ENCODE data around the gene GTPBP6.
A peak's percentile ranks its signal among the peaks of the same experiment; 100 is the strongest.
"Not testable (repeated sequence)": the region's sequence is repeated elsewhere in the genome, so short reads cannot be mapped to it uniquely, and the experiment has no call there.

Gene GTPBP6

DNA sequence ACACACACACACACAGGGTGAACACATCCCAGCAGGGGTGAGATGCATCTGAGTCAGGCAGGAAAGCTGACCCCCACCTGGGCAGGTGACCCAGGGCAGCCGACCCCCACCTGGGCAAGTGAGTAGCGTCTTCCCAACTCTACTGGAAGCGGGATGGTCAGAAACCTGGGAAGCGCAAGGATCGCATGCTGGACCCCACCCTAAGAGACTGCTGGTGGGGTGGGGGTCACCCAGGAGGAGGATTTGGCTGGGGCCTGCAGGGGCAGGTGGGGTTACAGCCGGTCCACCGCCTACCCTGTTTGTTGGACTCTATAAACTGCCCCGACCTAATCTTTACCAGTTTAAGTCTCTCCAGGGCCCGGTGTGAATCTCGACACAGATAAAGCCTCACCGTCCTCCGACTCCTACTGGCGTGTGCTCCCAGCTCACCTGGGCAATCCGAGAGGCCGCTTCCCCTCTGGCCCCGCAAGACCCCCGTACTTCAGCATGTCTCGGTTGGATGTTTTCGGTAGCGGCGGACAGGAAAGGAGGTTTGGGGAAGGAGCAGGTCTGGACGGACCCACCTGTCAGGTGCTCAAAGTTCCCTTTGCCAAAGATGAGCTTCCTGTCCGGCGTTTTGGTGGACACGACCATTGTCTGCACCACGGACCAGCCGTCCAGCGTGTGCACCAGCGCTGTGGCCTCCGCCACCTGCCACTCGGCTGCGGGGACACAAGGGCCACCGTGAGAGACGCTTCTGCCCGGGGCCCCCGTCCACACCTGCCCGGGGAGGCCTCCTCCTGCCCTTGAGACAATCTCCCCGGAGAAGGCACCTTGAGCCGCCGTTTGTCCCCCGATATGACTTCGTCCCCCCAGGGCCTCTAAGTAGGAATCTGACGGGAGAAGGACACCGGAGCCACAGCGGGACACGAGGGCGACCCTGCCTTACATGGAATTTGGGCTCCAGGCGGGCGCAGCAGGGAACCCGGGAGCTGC lies 2.0 kb downstream of the GTPBP6 start:
- DNase-seq (ENCODE audit: low read depth in 1 of 2, low spot score in 1 of 2): no peak
- TF ChIP-seq JUND (IDR thresholded peaks at IDR 0.05; ENCODE audit: low read depth): no peak
- in situ Hi-C loops (cut with HindIII; ENCODE audit: low pct_unique_long_range_greater_than_20kb, low sequenced_read_pairs): no loop called here

DNA sequence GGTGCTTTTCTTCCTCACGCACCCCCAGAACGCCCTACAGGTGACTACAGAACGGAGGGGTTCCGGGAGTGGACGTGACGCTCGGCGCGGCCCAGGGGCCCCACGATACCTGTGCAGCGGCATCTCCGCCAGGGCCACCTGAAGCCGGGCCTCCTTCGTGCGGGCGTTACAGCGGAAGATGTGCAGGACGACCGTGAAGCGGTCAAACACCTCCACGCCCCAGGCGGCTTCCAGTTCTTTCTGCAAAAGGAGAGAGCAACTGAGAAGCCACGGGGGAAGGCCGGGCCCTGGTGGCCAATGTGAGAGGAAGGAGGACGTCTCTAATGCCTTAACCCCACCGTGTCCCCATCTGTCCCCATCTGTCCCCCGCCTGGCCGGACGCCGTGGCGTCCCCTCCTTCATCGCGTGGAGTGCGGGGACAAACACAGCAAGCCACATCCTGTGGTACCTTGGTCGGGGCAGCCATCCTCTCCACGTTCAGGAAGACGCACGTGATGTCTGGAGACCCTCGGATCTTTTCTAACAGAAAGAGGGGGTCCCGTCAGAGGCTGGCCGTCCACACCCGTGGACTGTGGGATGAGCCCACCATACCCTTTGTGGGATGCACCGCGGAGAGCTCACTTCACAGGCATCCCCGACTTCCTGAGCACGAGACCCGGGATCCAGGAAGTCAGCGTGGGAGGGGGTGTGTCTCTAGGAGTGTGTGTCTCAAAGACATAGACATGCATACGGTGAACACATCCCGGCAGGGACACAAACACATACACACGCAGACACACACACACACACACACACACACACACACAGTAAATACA lies 3.6 kb downstream of the GTPBP6 start:
- no peak for TF ChIP-seq JUND (IDR thresholded peaks at IDR 0.05; ENCODE audit: low read depth)
- in situ Hi-C loops (cut with HindIII; ENCODE audit: low pct_unique_long_range_greater_than_20kb, low sequenced_read_pairs): no loop called here
- peak in 1 of 2 experiments; percentile 18 for DNase-seq (ENCODE audit: low read depth in 1 of 2, low spot score in 1 of 2)

DNA sequence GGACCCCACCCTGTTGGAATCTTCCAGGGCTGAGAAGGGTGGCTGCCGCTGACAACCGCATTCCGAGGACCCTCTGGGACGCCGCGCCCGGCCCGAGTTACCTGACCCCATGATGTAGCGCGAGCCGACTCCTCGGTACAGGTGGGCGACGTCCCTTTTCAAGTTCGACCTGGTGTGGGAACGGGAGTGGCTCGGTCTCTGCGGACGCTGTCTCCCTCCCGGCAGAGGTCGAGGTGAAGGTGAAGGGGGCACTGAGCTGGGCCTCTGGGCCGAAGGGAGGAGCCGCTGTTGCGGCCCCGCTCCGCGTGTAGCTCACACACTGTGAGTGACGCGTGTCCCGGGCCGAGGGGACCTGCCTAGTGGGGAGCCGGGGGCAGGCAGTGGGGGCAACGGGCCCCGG lies 4.5 kb downstream of the GTPBP6 start:
- DNase-seq (ENCODE audit: low read depth in 1 of 2, low spot score in 1 of 2): no peak
- no peak for TF ChIP-seq JUND (IDR thresholded peaks at IDR 0.05; ENCODE audit: low read depth)
- in situ Hi-C loops (cut with HindIII; ENCODE audit: low pct_unique_long_range_greater_than_20kb, low sequenced_read_pairs): no loop called here

GRCh38 chrX:313546-313945 lies 5.0 kb downstream of the GTPBP6 start:
- DNase-seq (ENCODE audit: low read depth in 1 of 2, low spot score in 1 of 2): no peak
- in situ Hi-C loops (cut with HindIII; ENCODE audit: low pct_unique_long_range_greater_than_20kb, low sequenced_read_pairs): no loop called here
- TF ChIP-seq JUND (IDR thresholded peaks at IDR 0.05; ENCODE audit: low read depth): no peak

DNA sequence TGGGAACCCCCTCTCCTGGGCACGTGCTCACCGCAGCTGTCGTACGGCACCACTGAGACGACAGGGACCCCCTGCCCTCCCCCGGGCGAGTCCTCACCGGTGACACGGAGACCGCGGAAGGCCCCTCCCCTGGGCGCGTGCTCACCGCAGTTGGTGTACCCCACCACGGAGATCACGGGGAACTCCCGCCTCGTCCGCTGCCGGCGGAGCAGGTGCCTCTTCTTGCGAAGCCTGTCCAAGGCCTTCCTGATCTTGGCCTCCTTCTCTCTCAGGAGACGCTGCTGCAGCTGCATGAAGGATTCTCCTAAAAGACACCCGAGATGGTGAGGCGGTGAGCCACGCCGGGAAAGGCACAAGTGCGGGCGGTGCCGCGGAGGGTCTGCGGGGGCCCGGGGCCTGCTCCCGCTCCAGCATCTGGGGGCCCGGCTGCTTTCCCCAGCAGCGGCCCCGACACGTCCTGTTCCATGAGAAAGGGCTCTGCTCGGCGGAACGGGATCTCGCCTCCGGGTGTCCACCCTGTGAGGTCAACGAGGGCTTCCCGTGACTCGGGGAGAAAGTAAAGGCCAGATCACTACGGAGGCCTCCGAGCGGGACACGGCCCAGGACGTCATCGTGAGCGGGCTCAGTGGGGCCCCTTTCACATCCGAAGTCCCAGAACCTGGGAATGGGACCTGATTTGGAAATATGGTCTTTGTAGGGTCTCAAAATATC lies 5.8 kb downstream of the GTPBP6 start:
- no peak for TF ChIP-seq JUND (IDR thresholded peaks at IDR 0.05; ENCODE audit: low read depth)
- no peak for DNase-seq (ENCODE audit: low read depth in 1 of 2, low spot score in 1 of 2)
- in situ Hi-C loops (cut with HindIII; ENCODE audit: low pct_unique_long_range_greater_than_20kb, low sequenced_read_pairs): no loop called here

GRCh38 chrX:311156-312129 lies 7.2 kb downstream of the GTPBP6 start:
- in situ Hi-C loops (cut with HindIII; ENCODE audit: low pct_unique_long_range_greater_than_20kb, low sequenced_read_pairs): no loop called here
- DNase-seq (ENCODE audit: low read depth in 1 of 2, low spot score in 1 of 2): no peak
- no peak for TF ChIP-seq JUND (IDR thresholded peaks at IDR 0.05; ENCODE audit: low read depth)

DNA sequence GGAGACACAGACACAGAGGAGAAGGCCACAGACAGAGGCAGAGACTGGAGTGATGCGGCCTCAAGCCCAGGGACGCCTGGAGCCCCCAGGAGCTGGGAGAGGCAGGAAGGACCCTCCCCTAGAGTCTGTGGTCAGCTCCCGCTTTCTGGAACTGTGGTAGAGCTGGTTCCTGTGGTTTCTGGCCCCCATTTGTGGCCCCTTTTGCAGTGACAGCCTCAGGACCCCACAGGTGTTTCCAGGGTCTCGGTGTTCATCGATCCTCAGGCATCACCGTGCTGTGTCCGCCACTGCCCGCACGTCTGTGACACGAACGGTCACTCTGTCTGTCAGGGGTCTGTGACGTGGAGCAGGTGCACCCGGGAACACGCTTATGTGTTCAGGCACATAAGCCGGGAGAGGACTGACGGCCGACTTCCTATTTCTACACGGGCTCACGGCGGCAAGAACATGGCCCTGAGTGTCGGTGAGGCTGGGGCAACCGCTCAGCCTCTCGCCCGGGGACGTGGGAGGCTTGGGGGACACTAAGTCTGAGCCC lies 7.9 kb downstream of the GTPBP6 start:
- no peak for DNase-seq (ENCODE audit: low read depth in 1 of 2, low spot score in 1 of 2)
- in situ Hi-C loops (cut with HindIII; ENCODE audit: low pct_unique_long_range_greater_than_20kb, low sequenced_read_pairs): no loop called here
- TF ChIP-seq JUND (IDR thresholded peaks at IDR 0.05; ENCODE audit: low read depth): no peak

DNA sequence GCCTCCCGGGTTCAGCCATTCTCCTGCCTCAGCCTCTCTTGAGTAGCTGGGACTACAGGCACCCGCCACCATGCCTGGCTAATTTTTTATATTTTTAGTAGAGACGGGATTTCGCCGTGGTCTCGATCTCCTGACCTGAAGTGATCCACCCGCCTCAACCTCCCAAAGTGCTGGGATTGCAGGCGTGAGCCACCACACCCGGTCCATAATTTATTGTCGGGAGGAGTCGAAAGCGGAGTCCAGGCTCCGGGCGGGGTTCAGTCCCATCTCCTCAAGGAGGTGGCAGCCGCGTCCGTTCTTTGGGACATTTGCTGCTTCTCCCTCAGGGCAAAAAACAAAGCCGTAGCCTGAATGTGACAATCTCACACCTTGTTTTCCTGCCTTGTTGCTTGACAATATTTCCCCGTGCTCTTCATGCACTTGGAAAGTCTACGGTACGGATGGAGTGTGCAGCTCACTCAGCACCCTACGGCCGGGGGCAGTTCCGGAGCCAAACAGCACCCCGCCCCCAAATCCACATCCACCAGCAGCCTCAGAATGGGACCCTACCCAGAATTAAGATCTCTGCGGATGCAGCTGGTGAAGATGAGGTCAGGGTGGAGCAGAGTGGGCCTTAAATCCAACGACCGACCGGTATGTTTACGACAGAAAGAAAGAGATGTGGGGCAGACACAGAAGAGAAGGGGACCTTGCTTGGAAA lies 9.6 kb downstream of the GTPBP6 start:
- DNase-seq (ENCODE audit: low read depth in 1 of 2, low spot score in 1 of 2): no peak
- in situ Hi-C loops (cut with HindIII; ENCODE audit: low pct_unique_long_range_greater_than_20kb, low sequenced_read_pairs): no loop called here

GRCh38 chrX:307261-308111 lies 11.1 kb downstream of the GTPBP6 start:
- no peak for TF ChIP-seq JUND (IDR thresholded peaks at IDR 0.05; ENCODE audit: low read depth)
- no peak for DNase-seq (ENCODE audit: low read depth in 1 of 2, low spot score in 1 of 2)
- in situ Hi-C loops (cut with HindIII; ENCODE audit: low pct_unique_long_range_greater_than_20kb, low sequenced_read_pairs): no loop called here

More for the DNA sequence above, 9.6 kb downstream of the GTPBP6 start:
- TF ChIP-seq JUND (IDR thresholded peaks at IDR 0.05; ENCODE audit: low read depth): no peak

DNA sequence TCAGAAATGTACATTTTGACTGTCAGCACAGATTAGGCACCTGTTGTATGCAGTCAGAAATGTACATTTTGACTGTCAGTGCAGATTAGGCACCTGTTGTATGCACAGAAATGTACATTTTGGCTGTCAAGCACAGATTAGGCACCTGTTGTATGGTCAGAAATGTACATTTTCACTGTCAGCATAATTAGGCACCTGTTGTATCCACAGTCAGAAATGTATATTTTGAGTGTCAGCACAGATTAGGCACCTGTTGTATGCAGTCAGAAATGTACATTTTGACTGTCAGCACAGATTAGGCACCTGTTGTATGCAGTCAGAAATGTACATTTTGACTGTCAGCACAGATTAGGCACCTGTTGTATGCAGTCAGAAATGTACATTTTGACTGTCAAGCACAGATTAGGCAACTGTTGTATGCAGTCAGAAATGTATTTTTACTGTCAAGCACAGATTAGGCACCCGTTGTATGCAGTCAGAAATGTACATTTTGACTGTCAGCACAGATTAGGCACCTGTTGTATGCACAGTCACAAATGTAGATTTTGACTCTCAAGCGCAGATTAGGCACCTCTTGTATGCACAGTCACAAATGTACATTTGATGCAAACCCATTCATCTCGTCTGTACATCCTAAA lies 11.9 kb downstream of the GTPBP6 start:
- in situ Hi-C loops (cut with HindIII; ENCODE audit: low pct_unique_long_range_greater_than_20kb, low sequenced_read_pairs); DNase-seq (ENCODE audit: low read depth in 1 of 2, low spot score in 1 of 2): not testable (repeated sequence)

DNA sequence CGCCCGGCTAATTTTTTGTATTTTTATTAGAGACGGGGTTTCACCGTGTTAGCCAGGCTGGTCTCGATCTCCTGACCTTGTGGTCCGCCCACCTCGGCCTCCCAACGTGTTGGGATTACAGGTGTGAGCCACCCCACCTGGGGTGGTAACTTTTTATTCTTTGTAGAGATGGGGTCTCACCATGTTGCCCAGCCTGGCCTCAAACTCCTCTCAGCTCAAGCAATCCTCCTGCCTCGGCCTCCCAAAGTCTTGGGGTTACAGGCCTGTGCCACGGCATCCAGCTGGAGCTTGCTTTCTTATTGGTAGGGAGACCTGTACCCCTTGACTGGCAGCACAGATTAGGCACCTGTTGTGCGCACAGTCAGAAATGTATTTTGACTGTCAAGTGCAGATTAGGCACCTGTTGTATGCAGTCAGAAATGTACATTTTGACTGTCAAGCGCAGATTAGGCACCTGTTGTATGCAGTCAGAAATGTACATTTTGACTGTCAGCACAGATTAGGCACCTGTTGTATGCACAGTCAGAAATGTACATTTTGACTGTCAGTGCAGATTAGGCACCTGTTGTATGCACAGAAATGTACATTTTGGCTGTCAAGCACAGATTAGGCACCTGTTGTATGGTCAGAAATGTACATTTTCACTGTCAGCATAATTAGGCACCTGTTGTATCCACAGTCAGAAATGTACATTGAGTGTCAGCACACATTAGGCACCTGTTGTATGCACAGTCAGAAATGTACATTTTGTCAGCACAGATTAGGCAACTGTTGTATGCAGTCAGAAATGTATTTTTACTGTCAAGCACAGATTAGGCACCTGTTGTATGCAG lies 12.6 kb downstream of the GTPBP6 start:
- in situ Hi-C loops (cut with HindIII; ENCODE audit: low pct_unique_long_range_greater_than_20kb, low sequenced_read_pairs); DNase-seq (ENCODE audit: low read depth in 1 of 2, low spot score in 1 of 2): not testable (repeated sequence)

All from T47D (cell line).